GM21526 (cell line): ENCODE data around the gene GUF1.

ENCODE experiments used
- ATAC-seq: cut with Tn5 transposase; IDR thresholded peaks from one replicate; pipeline ENCODE4 v1.9.1; 2021; ENCODE audit warnings: moderate library complexity; ENCODE audit not compliant: unreplicated experiment, low FRiP score

Gene GUF1, protein sequence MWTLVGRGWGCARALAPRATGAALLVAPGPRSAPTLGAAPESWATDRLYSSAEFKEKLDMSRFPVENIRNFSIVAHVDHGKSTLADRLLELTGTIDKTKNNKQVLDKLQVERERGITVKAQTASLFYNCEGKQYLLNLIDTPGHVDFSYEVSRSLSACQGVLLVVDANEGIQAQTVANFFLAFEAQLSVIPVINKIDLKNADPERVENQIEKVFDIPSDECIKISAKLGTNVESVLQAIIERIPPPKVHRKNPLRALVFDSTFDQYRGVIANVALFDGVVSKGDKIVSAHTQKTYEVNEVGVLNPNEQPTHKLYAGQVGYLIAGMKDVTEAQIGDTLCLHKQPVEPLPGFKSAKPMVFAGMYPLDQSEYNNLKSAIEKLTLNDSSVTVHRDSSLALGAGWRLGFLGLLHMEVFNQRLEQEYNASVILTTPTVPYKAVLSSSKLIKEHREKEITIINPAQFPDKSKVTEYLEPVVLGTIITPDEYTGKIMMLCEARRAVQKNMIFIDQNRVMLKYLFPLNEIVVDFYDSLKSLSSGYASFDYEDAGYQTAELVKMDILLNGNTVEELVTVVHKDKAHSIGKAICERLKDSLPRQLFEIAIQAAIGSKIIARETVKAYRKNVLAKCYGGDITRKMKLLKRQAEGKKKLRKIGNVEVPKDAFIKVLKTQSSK

DNA sequence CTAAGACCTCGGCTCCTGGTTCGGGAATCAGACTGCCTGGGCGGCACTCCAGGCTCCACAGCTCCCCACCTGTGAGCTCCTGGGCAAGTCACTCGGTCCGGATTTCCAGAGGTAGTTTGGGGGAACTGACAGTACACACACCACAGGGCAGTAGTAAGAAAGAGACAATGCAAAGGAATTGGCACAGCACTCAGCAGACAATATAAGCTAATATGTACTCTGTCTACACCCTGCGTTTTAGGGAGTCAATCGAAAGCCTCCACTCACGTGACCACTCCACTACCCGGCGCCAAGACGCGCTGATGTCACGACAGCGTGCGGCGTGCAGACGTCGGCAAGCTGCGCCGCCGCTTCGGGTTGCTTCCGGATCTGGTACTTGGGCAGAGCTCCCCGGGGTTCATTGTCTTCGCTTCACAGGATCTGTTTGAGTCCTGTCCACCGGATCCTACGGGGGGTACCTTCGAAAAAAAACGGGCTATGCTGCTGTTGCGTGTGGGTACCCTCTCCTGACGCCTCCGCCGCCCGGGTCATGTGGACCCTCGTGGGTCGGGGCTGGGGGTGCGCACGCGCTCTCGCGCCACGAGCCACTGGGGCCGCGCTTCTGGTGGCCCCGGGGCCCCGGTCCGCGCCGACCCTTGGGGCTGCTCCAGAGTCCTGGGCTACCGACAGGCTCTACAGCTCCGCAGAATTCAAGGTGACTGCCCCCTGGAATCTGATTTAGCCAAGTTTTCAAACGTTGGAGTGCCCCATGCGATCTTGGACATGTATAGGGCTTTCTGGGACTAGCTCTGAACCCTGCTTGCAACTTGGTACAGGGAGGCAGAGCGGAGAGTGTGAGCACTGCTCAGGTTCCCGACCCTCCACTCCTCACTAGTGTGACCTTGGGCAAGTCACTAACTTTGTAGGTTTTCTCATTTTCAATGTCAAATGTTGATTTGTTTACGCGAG, at the start of gene GUF1:
TSS of gene GUF1 (plus strand) at position 327 of the 948 bp plus-strand sequence. CDS start at position 530, 203 bp downstream.
- ATAC-seq, result peak; percentile 96

DNA sequence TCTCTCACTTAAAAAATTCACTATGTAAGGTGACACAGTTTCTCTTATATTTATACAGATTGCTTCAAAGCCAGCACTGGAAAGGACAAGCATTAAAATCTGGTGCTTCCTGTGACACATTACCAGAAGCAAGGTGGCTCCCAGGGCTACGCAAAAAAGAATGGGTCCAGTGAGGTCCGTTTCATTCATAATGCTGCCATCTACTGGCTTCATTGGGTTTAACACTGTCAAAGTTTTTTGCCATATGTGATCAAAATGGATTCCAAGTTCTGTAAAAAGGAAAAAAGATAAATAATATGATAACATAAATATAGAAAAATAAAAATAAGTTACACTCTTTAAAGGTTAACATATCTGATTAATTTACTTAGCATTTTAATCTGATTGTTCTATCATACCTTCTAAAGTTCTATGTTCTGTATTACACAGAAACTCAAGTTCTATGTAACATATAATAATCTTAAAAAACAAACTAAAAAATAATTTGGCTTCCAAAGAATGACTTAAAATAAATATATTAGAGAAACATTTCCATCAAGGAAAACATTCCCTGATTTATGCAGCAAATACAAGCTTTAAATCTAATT, 48.8 kb upstream of the GUF1 start:
- peak; percentile 98 for ATAC-seq

DNA sequence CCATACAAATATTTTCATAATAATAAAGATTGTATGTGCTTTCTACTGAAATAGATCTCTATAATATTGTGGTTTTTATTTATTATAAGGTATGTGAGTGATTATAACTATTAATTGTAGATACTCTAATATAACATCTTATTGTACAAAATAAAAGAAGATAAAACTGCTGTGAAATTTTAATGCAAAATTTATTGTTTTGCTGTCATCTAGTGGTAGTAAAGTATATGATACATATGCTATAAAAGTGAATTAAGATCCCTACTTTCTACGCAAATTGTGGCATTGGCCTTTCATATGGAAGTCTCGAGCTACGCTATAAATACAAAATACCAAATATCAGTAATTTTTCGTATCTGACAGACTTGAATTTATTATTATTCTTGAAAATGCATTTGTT, 46.1 kb upstream of the GUF1 start:
- no peak for ATAC-seq

DNA sequence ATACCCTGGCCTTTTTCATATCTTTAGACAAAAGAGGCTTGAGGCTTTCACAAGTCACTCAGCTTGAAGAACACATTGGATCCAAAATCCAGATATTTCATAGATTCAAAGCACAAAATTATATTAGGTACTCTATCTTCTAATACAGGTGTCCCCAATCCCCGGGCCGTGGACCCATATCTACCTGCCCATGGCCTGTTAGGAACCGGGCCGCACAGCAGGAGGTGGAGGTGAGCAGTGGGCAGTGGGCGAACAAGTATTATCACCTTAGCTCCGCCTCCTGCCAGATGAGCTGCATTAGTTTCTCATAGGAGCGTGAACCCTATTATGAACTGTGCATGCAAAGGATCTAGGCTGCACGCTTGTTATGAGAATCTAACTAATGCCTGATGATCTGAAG, 45.5 kb upstream of the GUF1 start:
- ATAC-seq, result no peak

DNA sequence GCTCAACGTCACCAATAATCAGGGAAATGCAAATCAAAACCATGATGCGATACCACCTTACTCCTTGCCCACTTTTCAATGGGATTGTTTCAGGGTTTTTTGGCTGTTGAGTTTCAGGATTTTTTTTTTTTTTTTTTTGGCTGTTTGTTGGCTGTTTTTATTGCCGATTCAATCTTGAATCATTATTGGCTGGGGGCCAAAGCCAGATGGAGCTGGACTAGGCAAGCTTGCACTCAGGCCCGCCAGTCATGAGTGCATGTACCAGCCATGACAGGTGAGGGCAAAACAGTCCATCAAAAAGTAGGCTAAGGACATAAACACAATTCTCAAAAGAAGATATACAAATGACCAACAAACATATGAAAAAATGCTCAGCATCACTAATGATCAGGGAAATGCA, 40.1 kb upstream of the GUF1 start:
- ATAC-seq, result no peak

DNA sequence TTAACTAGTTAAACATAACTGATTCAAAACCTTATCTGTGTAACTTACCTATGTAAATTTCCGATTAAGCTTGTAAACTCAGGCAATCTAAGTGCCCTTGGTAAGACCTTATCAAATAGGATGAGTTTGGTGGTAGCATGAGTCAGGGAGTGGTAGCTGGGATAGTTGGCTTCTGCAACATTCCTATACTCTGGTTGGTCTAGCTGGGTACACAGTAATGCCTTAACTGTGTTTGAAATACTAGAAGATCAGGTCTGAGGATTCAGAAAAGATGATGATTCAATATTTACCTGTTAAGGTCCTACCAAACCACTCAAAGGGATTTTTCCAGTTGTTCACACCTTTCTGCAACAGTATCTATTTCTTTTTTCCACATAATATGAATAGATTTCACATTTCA, 32.1 kb upstream of the GUF1 start:
- no peak for ATAC-seq

DNA sequence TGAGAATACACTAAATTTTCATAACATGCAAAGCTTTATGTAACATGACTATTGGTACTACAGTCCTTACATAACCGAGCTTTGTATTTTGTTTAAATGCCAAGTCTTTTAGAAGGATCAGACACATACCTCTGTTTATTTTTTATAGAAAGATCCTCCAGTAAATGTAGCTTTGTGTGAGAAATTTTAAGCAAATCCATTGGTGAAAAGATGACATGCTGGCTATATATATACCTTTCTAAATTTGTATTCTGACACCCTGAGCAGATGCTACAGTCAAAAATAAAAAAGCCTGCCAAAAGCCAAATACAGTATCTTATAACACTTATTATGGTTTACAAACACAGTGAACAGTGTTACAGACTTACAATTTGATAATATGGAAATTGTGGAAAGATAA, 26.8 kb upstream of the GUF1 start, which contains the start of gene YIPF7:
TSS of gene YIPF7 (minus strand) at position 201 of the 400 bp plus-strand sequence. CDS start 1,525 bp downstream, outside the sequence.
- no peak for ATAC-seq

DNA sequence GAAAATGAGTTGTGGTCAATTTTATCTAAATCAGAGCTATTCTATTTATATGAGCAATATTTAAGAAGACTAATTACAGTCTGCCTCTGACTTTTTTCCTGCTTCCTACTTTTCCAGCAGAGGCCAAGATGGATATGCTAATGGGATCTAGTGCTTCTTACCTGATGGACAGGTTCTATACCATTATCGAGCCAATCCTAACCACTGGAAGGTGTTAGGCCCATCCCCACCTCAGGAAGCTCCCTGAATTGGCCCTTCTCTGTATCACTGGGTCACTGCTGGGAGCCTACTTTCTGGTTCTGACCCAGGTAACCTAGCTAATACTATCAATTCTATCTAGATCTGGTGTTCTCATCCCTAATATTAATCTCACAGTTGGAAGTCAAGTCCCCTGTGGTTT, 26.2 kb upstream of the GUF1 start:
- ATAC-seq, result no peak

DNA sequence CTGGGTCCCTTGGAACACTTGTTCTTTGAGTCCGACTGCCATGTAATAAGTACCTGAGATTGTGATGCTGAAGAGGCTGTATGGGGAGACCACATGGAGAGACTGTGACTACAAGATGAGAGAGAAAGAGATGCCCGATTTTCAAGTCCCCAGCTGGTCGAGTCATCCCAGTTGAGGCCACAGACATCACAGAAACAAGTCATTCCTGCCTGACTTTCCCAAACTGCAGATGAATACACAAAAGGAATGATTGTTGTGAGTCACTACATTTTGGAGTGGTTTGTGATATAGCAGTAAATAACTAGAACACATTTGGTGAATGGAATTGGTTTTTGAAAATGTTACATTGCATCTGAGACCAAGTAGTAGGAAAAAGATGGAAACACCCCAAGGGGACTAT, 17.8 kb upstream of the GUF1 start:
- ATAC-seq, result no peak

DNA sequence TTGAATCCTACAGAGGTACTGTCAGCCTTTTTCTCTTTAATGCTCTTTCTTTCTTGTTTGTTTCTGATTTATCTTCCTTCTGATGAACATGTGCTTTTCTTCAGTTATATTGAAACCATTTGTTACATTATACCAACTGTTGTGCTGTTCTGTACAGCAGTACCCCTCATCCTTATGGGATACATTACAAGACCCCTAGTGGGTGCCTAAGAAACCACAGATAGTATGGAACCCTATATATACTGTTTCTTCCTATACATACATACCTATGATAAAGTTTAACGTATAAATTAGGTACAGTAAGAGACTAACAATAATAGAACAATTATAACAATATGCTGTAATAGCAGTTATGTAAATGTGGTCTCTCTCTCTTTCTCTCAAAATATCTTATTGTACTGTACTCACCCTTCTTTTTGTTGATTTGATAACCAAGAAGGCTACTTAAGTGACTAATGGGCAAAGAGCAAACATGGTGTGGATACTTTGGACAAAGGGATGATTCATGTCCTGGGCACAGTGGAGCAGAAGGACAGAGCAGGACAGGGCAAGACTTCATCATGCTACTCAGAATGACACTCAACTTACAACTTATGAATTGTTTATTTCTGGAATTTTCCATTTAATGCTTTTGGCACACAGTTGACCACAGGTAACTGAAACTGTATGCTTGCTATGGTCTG, 16.1 kb upstream of the GUF1 start:
- ATAC-seq, result no peak

DNA sequence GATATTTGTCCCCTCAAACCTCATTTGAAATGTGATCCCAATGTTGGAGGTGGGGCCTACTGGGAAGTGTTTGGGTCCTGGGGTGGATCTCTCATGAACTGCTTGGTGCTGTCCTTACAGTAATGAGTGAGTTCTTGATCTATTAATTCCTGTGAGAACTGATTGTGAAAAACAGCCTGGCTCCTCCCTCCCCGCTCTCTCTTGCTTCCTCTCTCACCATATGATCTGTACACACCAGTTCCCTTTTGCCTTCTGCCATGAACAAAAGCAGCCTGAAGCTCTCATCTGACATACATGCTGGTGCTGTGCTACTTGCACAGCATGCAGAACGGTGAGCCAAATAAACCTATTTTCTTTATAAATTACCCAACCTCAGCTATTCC, 15.6 kb upstream of the GUF1 start:
- ATAC-seq, result peak; percentile 85

DNA sequence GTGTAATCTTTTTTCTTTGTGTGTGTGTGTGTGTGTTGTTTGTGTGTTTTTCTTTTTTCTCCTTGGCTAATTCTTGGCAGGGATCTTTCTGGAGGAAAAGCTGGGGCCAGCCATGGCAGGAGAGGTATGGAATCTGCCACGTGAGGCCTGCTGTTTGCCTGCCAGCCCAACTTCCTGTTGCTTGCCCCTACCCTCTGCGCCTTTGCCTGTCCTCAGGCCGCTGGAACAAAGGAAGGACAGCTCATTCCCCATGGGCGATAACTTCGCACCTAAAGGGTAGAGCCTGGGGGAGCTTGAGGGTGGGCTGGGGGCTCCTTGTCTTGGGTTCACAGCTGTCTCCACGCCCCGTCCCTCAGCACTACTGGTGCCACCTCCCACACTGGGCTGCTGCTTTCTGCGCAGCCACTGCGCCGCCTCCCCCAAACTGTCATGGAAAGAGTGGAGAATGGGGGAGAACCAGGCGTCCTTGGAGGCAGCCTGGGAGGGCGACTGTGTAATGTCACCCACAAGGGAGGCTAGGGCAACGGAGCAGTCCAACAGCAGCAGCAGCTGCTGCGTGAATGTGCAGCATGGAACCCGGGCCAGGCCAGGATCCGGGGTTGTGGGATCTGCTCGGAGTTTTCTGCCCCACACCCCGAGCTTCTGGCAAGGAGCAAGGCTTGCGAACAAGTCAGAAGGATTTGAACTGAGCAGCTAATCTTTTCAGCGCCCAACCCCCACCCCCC, 14.5 kb upstream of the GUF1 start:
- ATAC-seq, result no peak

DNA sequence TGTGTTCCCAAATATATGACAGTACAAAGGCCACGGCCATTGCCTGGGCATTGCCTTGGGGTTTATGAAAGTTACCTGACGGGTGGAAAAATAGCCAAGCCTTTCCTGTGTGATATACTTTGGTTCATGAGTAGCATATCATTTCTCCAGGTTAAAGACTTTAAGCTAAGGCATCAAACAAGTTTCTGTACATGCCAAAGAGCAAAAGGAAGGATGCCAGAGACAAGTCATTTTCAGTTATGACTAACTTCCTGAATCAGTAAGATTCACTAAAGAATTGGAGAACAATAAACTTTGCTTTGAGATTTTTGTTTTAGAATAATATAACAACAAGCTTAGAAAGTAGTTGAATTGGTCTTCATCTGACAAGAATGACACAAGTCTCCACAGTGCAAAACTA, 9.7 kb upstream of the GUF1 start:
- no peak for ATAC-seq

DNA sequence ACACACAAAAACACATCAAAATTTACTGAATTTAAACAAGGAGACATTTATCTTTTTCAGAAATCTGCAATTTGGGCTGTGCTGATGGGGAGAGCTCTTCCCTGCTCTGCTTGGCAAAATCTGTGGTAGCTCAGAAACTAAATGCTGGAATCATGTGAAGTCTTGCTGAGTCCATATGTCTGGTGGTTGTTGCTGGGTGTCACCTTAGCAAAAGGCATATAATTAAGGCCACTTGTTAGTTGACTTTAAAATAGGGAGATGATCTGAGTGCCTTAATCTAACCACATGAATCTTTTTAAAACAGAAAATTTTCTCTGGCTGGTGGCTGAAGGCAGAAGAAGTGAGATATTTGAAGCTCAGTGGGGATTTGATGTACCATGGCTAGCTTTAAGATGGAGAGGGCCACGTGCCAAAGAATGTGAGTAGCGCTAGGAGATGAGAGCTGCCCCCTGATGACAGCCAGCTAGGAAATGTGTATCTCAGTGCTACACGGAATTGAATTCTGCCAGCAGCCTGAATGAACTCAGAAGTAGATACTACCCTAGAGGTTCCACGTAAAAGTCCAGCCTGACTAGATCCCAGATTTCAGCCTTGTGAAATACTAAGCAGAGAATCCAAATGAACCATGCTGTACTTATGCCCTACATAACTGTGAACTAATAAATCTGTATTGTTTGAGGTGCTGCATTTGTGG, 7.6 kb upstream of the GUF1 start:
- ATAC-seq, result no peak

DNA sequence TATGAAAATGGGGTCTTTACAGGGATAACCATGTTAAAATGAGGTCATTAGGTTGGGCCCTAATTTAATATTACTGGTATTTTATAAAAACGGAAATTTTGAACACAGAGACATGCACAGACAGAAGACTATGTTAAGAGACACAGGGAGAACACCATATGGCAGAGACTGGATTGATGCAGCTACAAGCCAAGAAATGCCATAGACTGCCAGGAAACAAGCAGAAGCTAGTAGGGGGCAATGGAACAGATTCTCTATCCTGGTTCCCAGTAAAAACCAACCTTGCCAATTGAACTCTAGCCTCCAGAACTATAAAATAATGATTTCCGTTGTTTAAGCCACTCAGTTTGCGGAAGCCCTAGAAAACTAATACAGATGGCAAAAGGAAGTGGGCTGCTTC, 6.6 kb upstream of the GUF1 start:
- ATAC-seq, result no peak

DNA sequence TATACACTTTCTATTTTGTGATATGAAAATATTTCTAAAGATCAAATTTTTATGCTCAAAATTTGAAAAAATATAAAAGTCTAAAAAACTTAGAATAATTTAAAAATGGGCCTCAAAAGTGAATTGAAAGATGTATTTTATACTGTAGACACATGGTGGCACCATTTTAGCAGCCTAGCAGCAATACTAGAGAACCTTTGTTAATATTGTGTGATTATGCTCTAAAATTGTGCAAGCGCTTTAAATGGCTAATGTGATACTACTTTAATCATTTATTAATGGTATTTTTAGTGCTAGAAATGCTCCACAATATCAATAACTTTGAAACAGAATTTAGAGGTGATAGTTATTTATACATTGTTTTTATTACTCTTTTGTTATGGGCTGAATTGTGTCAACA, 3.7 kb upstream of the GUF1 start:
- no peak for ATAC-seq

DNA sequence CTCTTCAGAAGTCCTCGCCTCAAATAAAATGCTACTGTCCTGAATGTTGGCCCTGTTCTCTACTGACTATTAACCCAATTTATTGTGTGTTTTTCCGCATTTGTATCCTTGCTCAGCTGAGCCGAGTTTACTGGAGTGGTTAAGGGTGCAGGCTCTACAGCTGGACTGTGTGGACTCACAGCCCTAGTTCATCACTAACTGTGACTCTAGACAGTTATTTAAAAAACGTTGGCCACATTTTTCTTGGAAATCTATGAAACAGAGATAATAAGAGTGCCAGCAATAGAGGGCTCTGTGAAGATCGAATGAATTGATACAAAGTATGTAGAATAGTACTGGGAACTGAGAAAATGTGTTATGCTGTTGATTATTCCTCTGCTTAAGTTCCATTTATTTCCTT, 2.9 kb upstream of the GUF1 start:
- ATAC-seq, result no peak

DNA sequence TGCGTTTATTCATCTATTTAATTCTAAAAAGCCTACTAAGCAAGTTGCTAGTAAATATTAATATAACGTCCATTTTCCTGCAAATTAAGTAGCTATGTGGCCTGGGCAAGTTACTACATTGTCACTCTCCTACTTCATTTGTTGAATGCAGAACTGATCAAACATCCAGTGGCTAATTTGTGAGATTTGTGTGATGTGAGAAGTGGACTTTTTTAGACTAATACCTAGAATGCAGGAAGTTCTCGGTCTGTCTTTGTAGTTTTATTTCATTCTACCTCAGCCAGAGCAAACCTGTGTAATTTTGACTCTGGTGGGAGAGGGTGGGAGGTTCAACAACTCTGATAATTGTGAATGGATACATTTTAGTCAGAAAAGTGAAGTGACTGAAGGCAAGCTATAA, 840 bp downstream of the GUF1 start:
- ATAC-seq, result peak; percentile 10

DNA sequence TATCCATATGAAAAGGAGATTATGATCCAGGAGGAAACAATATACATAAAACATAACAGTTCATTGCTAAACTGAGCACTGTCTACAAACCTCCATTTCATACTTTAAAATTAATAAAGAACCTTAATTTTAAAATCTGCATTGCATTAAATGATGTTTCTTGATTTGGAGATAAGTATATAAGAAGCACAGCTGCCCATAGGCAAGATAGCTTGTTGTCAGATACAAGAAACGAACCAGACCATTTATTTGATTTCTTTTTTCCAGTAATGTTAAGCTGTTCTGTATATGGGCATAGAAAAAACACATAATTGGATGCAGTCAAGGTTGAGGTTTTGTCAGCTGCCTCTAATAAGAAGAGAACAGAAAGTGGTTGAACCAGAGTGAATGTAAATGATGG, 6.4 kb downstream of the GUF1 start:
- ATAC-seq, result no peak
